B cell (primary cell): ENCODE measurements around the gene RAD51B. TPM values are rescaled to one million over a fixed set of nuclear protein-coding genes. Genes with fewer than 3 reads are reported as not detected.
"Not testable (repeated sequence)": the region's sequence is repeated elsewhere in the genome, so short reads cannot be mapped to it uniquely, and the experiment has no call there.

ENCODE experiments used
- ATAC-seq: fragments of 200-7000 bp; cut with Tn5 transposase; one replicate; pipeline ENCODE4 v1.10.0; 2021; ENCODE audit warnings: low read depth, mild to moderate bottlenecking, moderate number of reproducible peaks, moderate library complexity
- CTCF ChIA-PET: fragments of 350-600 bp; sonication (Branson Sonifier 250); formaldehyde crosslinking; loops from one replicate; lab custom pipeline; 2021; ENCODE audit warnings: antibody characterized with exemption, inconsistent platforms; lab: Charles Lee
- POLR2A ChIA-PET: fragments of 350-600 bp; sonication (Branson Sonifier 250); formaldehyde crosslinking; loops from one replicate; lab custom pipeline; 2021; ENCODE audit warnings: antibody characterized with exemption; lab: Charles Lee
- DNase-seq: peaks from one replicate; pipeline ENCODE4 v3.0.0; 2013
- H2AFZ ChIP-seq: 2 replicates; pipeline ENCODE4 v1.6.1; 2012; ENCODE audit warnings: mild to moderate bottlenecking, low read depth, low read length; ENCODE audit not compliant: insufficient read depth, poor library complexity, severe bottlenecking
- H3K27ac ChIP-seq, 2 donors: 1 replicate in 1 of 2; 2 replicates in 1 of 2; pipeline ENCODE4 v1.5.1; 2012 to 2013; ENCODE audit warnings: low read length in 2 of 2, mild to moderate bottlenecking in 2 of 2, moderate library complexity in 1 of 2
- H3K27me3 ChIP-seq, 4 experiments: fragments of 200-600 bp in 1 of 4; sonication (generic) in 1 of 4; replicated peaks in 1 of 4; 1 replicate in 2 of 4; 2 replicates in 2 of 4; pipeline versions ENCODE4 v1.6.1 to v1.7.0; 2013 to 2016; ENCODE audit warnings: low read length in 3 of 4, mild to moderate bottlenecking in 2 of 4, mixed read lengths in 1 of 4, moderate library complexity in 1 of 4; ENCODE audit not compliant: insufficient read depth in 4 of 4, control insufficient read depth in 3 of 4; ENCODE audit errors: control extremely low read depth in 1 of 4
- H3K36me3 ChIP-seq, 2 experiments: replicated peaks in 1 of 2; 1 replicate in 1 of 2; 2 replicates in 1 of 2; pipeline versions ENCODE4 v1.6.1 to v1.7.1; 2013; ENCODE audit warnings: low read length in 1 of 2; ENCODE audit not compliant: insufficient read depth in 2 of 2, control insufficient read depth in 1 of 2; ENCODE audit errors: control extremely low read depth in 1 of 2, extremely low read depth in 1 of 2
- H3K4me1 ChIP-seq, 2 donors: fragments of 200-600 bp in 1 of 2; sonication (generic) in 1 of 2; 1 replicate in 1 of 2; 2 replicates in 1 of 2; pipeline versions ENCODE4 v1.5.1 to v1.6.1; 2013 to 2017; ENCODE audit warnings: low read length in 2 of 2; ENCODE audit not compliant: control insufficient read depth in 2 of 2, insufficient read depth in 2 of 2
- H3K4me2 ChIP-seq: replicated peaks from 2 replicates; pipeline ENCODE3; 2012; ENCODE audit warnings: mild to moderate bottlenecking, low read depth, low read length; ENCODE audit not compliant: poor library complexity, severe bottlenecking
- H3K4me3 ChIP-seq, 5 experiments: fragments of 200-600 bp in 1 of 5; sonication (generic) in 1 of 5; 1 replicate in 3 of 5; 2 replicates in 2 of 5; pipeline versions ENCODE4 v1.5.1 to v1.7.0; 2011 to 2016; ENCODE audit warnings: low read length in 4 of 5, mild to moderate bottlenecking in 4 of 5, low read depth in 2 of 5, control low read depth in 1 of 5, moderate library complexity in 1 of 5; ENCODE audit not compliant: insufficient read depth in 1 of 5; ENCODE audit errors: control extremely low read depth in 1 of 5, extremely low read depth in 1 of 5
- H3K79me2 ChIP-seq: fragments of 200-600 bp; sonication (generic); one replicate; pipeline ENCODE4 v1.6.0; 2016; ENCODE audit warnings: low read length; ENCODE audit not compliant: control insufficient read depth, insufficient read depth
- H3K9ac ChIP-seq: fragments of 200-600 bp; sonication (generic); 2 replicates; pipeline ENCODE4 v1.6.1; 2017; ENCODE audit warnings: mild to moderate bottlenecking, low read length, moderate library complexity
- H3K9me3 ChIP-seq, 3 donors: one replicate each; pipeline versions ENCODE4 v1.6.1 to v1.7.1; 2013; ENCODE audit warnings: low read length in 2 of 3; ENCODE audit not compliant: control insufficient read depth in 2 of 3, insufficient read depth in 1 of 3; ENCODE audit errors: control extremely low read depth in 1 of 3
- H4K20me1 ChIP-seq: 2 replicates; pipeline ENCODE4 v1.6.0; 2012; ENCODE audit warnings: mild to moderate bottlenecking, low read length; ENCODE audit not compliant: insufficient read depth, control insufficient read depth, poor library complexity, severe bottlenecking
- H3K27ac Mint-ChIP-seq: one replicate; pipeline ENCODE4 v1.8.0; 2021; ENCODE audit warnings: mixed read lengths
- H3K27me3 Mint-ChIP-seq: one replicate; pipeline ENCODE4 v1.8.0; 2021; ENCODE audit warnings: mixed read lengths
- H3K4me1 Mint-ChIP-seq: one replicate; pipeline ENCODE4 v1.8.0; 2021; ENCODE audit warnings: mixed read lengths
- H3K4me3 Mint-ChIP-seq: one replicate; pipeline ENCODE4 v1.8.0; 2021; ENCODE audit warnings: mixed read lengths
- H3K9me3 Mint-ChIP-seq: one replicate; pipeline ENCODE4 v1.8.0; 2022; ENCODE audit warnings: mixed read lengths; ENCODE audit not compliant: insufficient read depth
- CTCF ChIP-seq: fragments of 200-600 bp; IDR thresholded peaks from one replicate; pipeline ENCODE4 v1.8.0; 2022; ENCODE audit warnings: antibody characterized with exemption, mild to moderate bottlenecking
- EZH2 ChIP-seq: IDR thresholded peaks from 2 replicates; pipeline ENCODE4 v1.6.1; 2012; ENCODE audit warnings: borderline replicate concordance, low read depth, mild to moderate bottlenecking, moderate library complexity, low read length; ENCODE audit not compliant: insufficient read depth, poor library complexity, severe bottlenecking
- WGBS: methylation state at CpG from one replicate; pipeline ENCODE4 v1.1.5; 2013; ENCODE audit warnings: missing lambda C conversion rate; ENCODE audit not compliant: insufficient coverage; 5-methylcytosine and 5-hydroxymethylcytosine counted together
- intact Hi-C: fragments of 100-400 bp; cut with micrococcal nuclease; formaldehyde crosslinking; loops from one replicate; pipeline ENCODE4 v1.10.0; 2022
- polyA plus RNA-seq: library from polyadenylated mRNA; depleted of rRNA; stranded (reverse); fragments of >200 nt; gene quantifications from 2 replicates; pipeline ENCODE4 v1.2.3, GENCODE V29; 2012
- total RNA-seq, 2 donors: library from RNA; stranded (reverse); fragments of 120-200 nt in 1 of 2; gene quantifications; 1 replicate in 1 of 2; 2 replicates in 1 of 2; pipeline versions ENCODE4 v1.2.3 to v1.2.4, GENCODE V29; 2013 to 2022

The RAD51B gene
- total and polyA plus RNA-seq, 2 donors (not counting 1 experiment from before 2014, with no cell fraction given) = 6.5 to 60.6 TPM

GRCh38 chr14:68301219-68301618 is 481.6 kb downstream of the RAD51B start:
- peaks cover 0 to 4% (median 2%) of the 10 kb centered on the region in 3 donors for H3K9me3 ChIP-seq
- no peak for TF ChIP-seq CTCF
- TF ChIP-seq EZH2 = no peak
- H3K4me3 ChIP-seq = no peak overlapping the region
- CTCF ChIA-PET = interaction anchor here (0.7 to 1.4 kb wide), 4 partner anchors 13 to 359 kb away, joined by 3 to 7 read pairs (median 4); no protein-coding TSS in a partner anchor
- no peak overlapping the region for H2AFZ ChIP-seq
- Mint-ChIP-seq H3K9me3 (peaks cover 8% of the 10 kb centered on the region), H3K27ac (no peak overlapping the region), H3K27me3 (no peaks in the 10 kb centered on the region), H3K4me3 (no peak overlapping the region), H3K4me1 (peaks cover 49% of the 10 kb centered on the region)
- no peak overlapping the region for H3K9ac ChIP-seq
- 100% methylated on average over 1 of the region's 1 CpG for WGBS
- intact Hi-C loops = no loop called here
- no peaks in the 10 kb centered on the region for H3K79me2 ChIP-seq
- H3K27ac ChIP-seq = no peak overlapping the region
- no peaks in the 10 kb centered on the region for H3K27me3 ChIP-seq
- ATAC-seq (no peak), DNase-seq (no peak)
- POLR2A ChIA-PET = interaction anchor here (0.7 to 1.1 kb wide), 4 partner anchors 12 to 25 kb away, joined by 3 to 8 read pairs (median 5); no protein-coding TSS in a partner anchor
- H3K36me3 ChIP-seq = no peaks in the 10 kb centered on the region
- H4K20me1 ChIP-seq = no peaks in the 10 kb centered on the region
- H3K4me2 ChIP-seq = no peak overlapping the region
- peaks cover 19 to 23% of the 10 kb centered on the region in 2 donors for H3K4me1 ChIP-seq

GRCh38 chr14:68302938-68303337 is 483.4 kb downstream of the RAD51B start:
- H3K4me3 Mint-ChIP-seq, H3K27me3 ChIP-seq, H2AFZ ChIP-seq, H3K9me3 ChIP-seq, H3K27ac Mint-ChIP-seq, DNase-seq, H4K20me1 ChIP-seq, H3K36me3 ChIP-seq, H3K4me3 ChIP-seq, H3K9ac ChIP-seq, intact Hi-C loops, ATAC-seq, H3K4me2 ChIP-seq, CTCF ChIA-PET, H3K79me2 ChIP-seq, H3K9me3 Mint-ChIP-seq, H3K27me3 Mint-ChIP-seq, H3K27ac ChIP-seq: not testable (repeated sequence)
- H3K4me1 Mint-ChIP-seq = peaks cover 56% of the 10 kb centered on the region
- WGBS = no CpG with 5 or more reads among the region's 2 CpGs
- POLR2A ChIA-PET = interaction anchor here (0.7 kb wide), 1 partner anchor 363 kb away, joined by 3 read pairs; no protein-coding TSS in a partner anchor
- peaks cover 30 to 35% of the 10 kb centered on the region in 2 donors for H3K4me1 ChIP-seq
